HCT116 (cell line): ENCODE data around the gene NFE2L2. TPM values are rescaled to one million over a fixed set of nuclear protein-coding genes. Genes with fewer than 3 reads are reported as not detected.

ENCODE experiments used
- ATAC-seq: fragments of 200-7000 bp; cut with Tn5 transposase; 2 replicates; pipeline ENCODE4 v1.9.1; 2020; ENCODE audit warnings: mild to moderate bottlenecking, moderate library complexity
- BruUV-seq: library from RNA; stranded (reverse); fragments of 400-500 nt; replicated peaks from 2 replicates; lab custom pipeline; 2021; lab: Mats Ljungman, UMichigan
- CTCF ChIA-PET: fragments of 300-600 bp; sonication (Branson Sonifier 250); formaldehyde crosslinking; loops from one replicate; lab custom pipeline; 2021; ENCODE audit warnings: antibody characterized with exemption; lab: Charles Lee
- POLR2A ChIA-PET: fragments of 300-600, 350-600 bp; sonication (Branson Sonifier 250); formaldehyde crosslinking; loops from one replicate; lab custom pipeline; 2021; ENCODE audit warnings: antibody characterized with exemption; lab: Charles Lee
- RAD21 ChIA-PET, 2 experiments: fragments of 300-600 bp; sonication (Branson Sonifier 250); formaldehyde crosslinking; loops; one replicate each; lab custom pipeline; 2023; ENCODE audit warnings: low total read pairs in 2 of 2; ENCODE audit not compliant: uncharacterized antibody in 2 of 2, unreplicated experiment in 2 of 2, low non-redundant PET in 1 of 2; lab: Charles Lee
- DNase-seq: peaks from one replicate; pipeline ENCODE4 v3.0.0-alpha.2; 2010; ENCODE audit warnings: low read depth, low spot score
- H2AFZ ChIP-seq: fragments of 200-600 bp; shearing (Covaris generic), sonication (generic); 2 replicates; pipeline ENCODE4 v1.6.1; 2017; ENCODE audit warnings: low read depth, mixed run types, mixed read lengths, antibody characterized with exemption, low read length; ENCODE audit not compliant: poor library complexity, severe bottlenecking
- H3K27ac ChIP-seq: 2 replicates; pipeline ENCODE4 v1.5.1; 2012; ENCODE audit warnings: low read depth, low read length
- H3K27me3 ChIP-seq: fragments of 200-600 bp; sonication (generic); 2 replicates; pipeline ENCODE4 v1.6.1; 2016; ENCODE audit warnings: mixed run types, low read length, mixed read lengths; ENCODE audit not compliant: insufficient read depth
- H3K36me3 ChIP-seq, 2 experiments: fragments of 200-500 bp in 1 of 2; fragments of 200-600 bp in 1 of 2; sonication (Bioruptor generic) in 1 of 2; sonication (generic) in 1 of 2; 2 replicates each; pipeline versions ENCODE4 v1.5.1 to v1.6.1; 2014 to 2016; ENCODE audit warnings: low read length in 2 of 2, inconsistent platforms in 1 of 2, mixed read lengths in 1 of 2, mixed run types in 1 of 2; ENCODE audit not compliant: insufficient read depth in 2 of 2, control insufficient read depth in 1 of 2
- H3K4me1 ChIP-seq, 2 experiments: fragments of 200-600 bp in 1 of 2; sonication (generic) in 1 of 2; 2 replicates each; pipeline versions ENCODE4 v1.5.1 to v1.6.1; 2012 to 2017; ENCODE audit warnings: low read length in 2 of 2, inconsistent platforms in 1 of 2, mild to moderate bottlenecking in 1 of 2, mixed read lengths in 1 of 2, mixed run types in 1 of 2, moderate library complexity in 1 of 2; ENCODE audit not compliant: insufficient read depth in 2 of 2, control insufficient read depth in 1 of 2
- H3K4me2 ChIP-seq: fragments of 200-600 bp; sonication (generic); 2 replicates; pipeline ENCODE4 v1.6.1; 2017; ENCODE audit warnings: mixed run types, low read length, mixed read lengths
- H3K4me3 ChIP-seq, 2 experiments: fragments of 200-600 bp in 1 of 2; sonication (generic) in 1 of 2; replicated peaks in 1 of 2; 2 replicates each; pipeline ENCODE4 v1.5.1; 2011 to 2016; ENCODE audit warnings: low read length in 2 of 2, control low read depth in 1 of 2, low read depth in 1 of 2, mild to moderate bottlenecking in 1 of 2, mixed read lengths in 1 of 2, mixed run types in 1 of 2
- H3K79me2 ChIP-seq: fragments of 200-600 bp; sonication (generic); 2 replicates; pipeline ENCODE4 v1.6.1; 2017; ENCODE audit warnings: mild to moderate bottlenecking, mixed run types, low read length, moderate library complexity, mixed read lengths; ENCODE audit not compliant: insufficient read depth
- H3K9ac ChIP-seq: fragments of 200-600 bp; sonication (generic); 2 replicates; pipeline ENCODE4 v1.6.1; 2016; ENCODE audit warnings: low read length, mixed read lengths
- H3K9me2 ChIP-seq: fragments of 200-600 bp; sonication (generic), shearing (Covaris generic); 2 replicates; pipeline ENCODE4 v1.6.1; 2017; ENCODE audit warnings: mixed run types, mild to moderate bottlenecking, moderate library complexity; ENCODE audit not compliant: insufficient read depth
- H3K9me3 ChIP-seq, 2 experiments: fragments of 200-500 bp in 1 of 2; fragments of 200-600 bp in 1 of 2; sonication (Bioruptor generic) in 1 of 2; sonication (generic) in 1 of 2; 2 replicates each; pipeline ENCODE4 v1.6.1; 2014 to 2017; ENCODE audit warnings: low read length in 2 of 2, mixed read lengths in 2 of 2, inconsistent platforms in 1 of 2, low read depth in 1 of 2, mild to moderate bottlenecking in 1 of 2, mixed run types in 1 of 2, moderate library complexity in 1 of 2; ENCODE audit not compliant: control insufficient read depth in 1 of 2, insufficient read depth in 1 of 2
- H4K20me1 ChIP-seq: fragments of 200-600 bp; sonication (generic), shearing (Covaris generic); 2 replicates; pipeline ENCODE4 v1.6.1; 2017; ENCODE audit warnings: mixed run types, mild to moderate bottlenecking, moderate library complexity; ENCODE audit not compliant: insufficient read depth
- CBX3 ChIP-seq: IDR thresholded peaks from 2 replicates; pipeline ENCODE4 v1.6.1; 2012; ENCODE audit warnings: low read depth
- CEBPB ChIP-seq: IDR thresholded peaks from 2 replicates; pipeline ENCODE4 v1.6.1; 2012; ENCODE audit warnings: low read depth
- EGR1 ChIP-seq: IDR thresholded peaks from 2 replicates; pipeline ENCODE4 v1.6.1; 2012; ENCODE audit warnings: low read depth
- ELF1 ChIP-seq: IDR thresholded peaks from 2 replicates; pipeline ENCODE4 v1.6.1; 2012; ENCODE audit warnings: low read depth, borderline replicate concordance
- EZH2 ChIP-seq: fragments of 200-600 bp; sonication (generic); IDR thresholded peaks from 2 replicates; pipeline ENCODE4 v1.6.1; 2017; ENCODE audit warnings: antibody characterized with exemption, mixed run types
- EZH2phosphoT487 ChIP-seq: fragments of 200-600 bp; IDR thresholded peaks from 2 replicates; pipeline ENCODE4 v1.6.1; 2018; ENCODE audit warnings: antibody characterized with exemption, borderline replicate concordance
- JUND ChIP-seq: IDR thresholded peaks from 2 replicates; pipeline ENCODE4 v1.6.1; 2012
- POLR2A ChIP-seq: IDR thresholded peaks from 2 replicates; pipeline ENCODE4 v1.7.0; 2011; ENCODE audit warnings: borderline replicate concordance; ENCODE audit not compliant: insufficient read depth, insufficient read length; ENCODE audit errors: extremely low read depth
- POLR2AphosphoS5 ChIP-seq: IDR thresholded peaks from 2 replicates; pipeline ENCODE4 v1.6.1; 2011; ENCODE audit warnings: mild to moderate bottlenecking, low read depth, low read length, moderate library complexity
- RAD21 ChIP-seq: IDR thresholded peaks from 2 replicates; pipeline ENCODE4 v1.6.1; 2012; ENCODE audit warnings: low read depth, mild to moderate bottlenecking
- SP1 ChIP-seq: IDR thresholded peaks from 2 replicates; pipeline ENCODE4 v1.6.1; 2012; ENCODE audit warnings: low read depth
- SRF ChIP-seq: IDR thresholded peaks from 2 replicates; pipeline ENCODE4 v1.6.1; 2012; ENCODE audit warnings: low read depth
- YY1 ChIP-seq: IDR thresholded peaks from 2 replicates; pipeline ENCODE4 v1.6.1; 2011; ENCODE audit warnings: low read length, low read depth, moderate library complexity, mild to moderate bottlenecking; ENCODE audit not compliant: insufficient replicate concordance; ENCODE audit errors: extremely low read depth
- intact Hi-C: fragments of 100-400 bp; cut with micrococcal nuclease; formaldehyde crosslinking; loops from 2 replicates; pipeline ENCODE4 v1.10.0; 2022
- total RNA-seq: library from RNA; stranded (reverse); gene quantifications from one replicate; pipeline ENCODE4 v1.2.1, GENCODE V29; 2021; ENCODE audit not compliant: unreplicated experiment
- TF ChIP-seq, protein P1 (sequence below), 3 experiments: fragments of 200-600 bp in 1 of 3; sonication (generic) in 1 of 3; IDR thresholded peaks in 2 of 3; conservative IDR thresholded peaks in 1 of 3; 2 replicates each; pipeline ENCODE4 v1.5.1; 2012 to 2017; ENCODE audit warnings: low read depth in 2 of 3, low read length in 2 of 3, antibody characterized with exemption in 1 of 3, borderline replicate concordance in 1 of 3, control low read depth in 1 of 3, mild to moderate bottlenecking in 1 of 3, mixed read lengths in 1 of 3, mixed run types in 1 of 3, moderate library complexity in 1 of 3; ENCODE audit not compliant: insufficient read depth in 1 of 3
- TF ChIP-seq, protein P2 (sequence below): IDR thresholded peaks from 2 replicates; pipeline ENCODE4 v1.6.1; 2012
- TF ChIP-seq, protein P3 (sequence below): IDR thresholded peaks from 2 replicates; pipeline ENCODE4 v1.6.1; 2011; ENCODE audit warnings: mild to moderate bottlenecking, low read length, moderate library complexity; ENCODE audit not compliant: insufficient replicate concordance; ENCODE audit errors: extremely low read depth
- TF ChIP-seq, protein P4 (sequence below): IDR thresholded peaks from 2 replicates; pipeline ENCODE4 v1.6.1; 2012
- TF ChIP-seq, protein P5 (sequence below): IDR thresholded peaks from 2 replicates; pipeline ENCODE4 v1.6.1; 2012; ENCODE audit warnings: low read depth

The NFE2L2 gene
- total RNA-seq, 1 experiment from 2014 or later = 106 TPM

DNA sequence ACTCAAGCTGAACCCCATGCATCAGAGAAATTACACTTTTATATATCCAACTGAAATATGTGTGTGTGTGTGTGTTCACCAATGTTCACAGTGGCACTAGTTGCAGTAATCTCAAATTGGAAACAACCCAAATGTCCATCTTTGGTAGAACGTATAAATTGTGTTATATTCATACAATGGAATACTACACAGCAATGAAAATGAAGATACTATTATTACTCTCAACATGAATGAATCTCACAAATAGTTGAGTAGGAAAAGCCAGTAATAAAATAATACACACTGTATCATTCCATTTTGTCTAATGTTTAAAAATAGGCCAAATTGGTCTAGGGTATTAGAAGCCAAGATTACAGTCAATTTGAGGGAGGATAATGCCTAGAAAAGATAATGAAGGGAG lies 48.0 kb upstream of the NFE2L2 start:
- intact Hi-C loops = no loop called here
- Histone ChIP-seq H3K9me3 (no peaks in the 10 kb centered on the region), H3K27ac (no peak overlapping the region), H3K36me3 (no peaks in the 10 kb centered on the region), H2AFZ (no peak overlapping the region), H3K4me3 (no peak overlapping the region), H3K4me1 (no peaks in the 10 kb centered on the region), H3K27me3 (no peaks in the 10 kb centered on the region), H3K9ac (no peak overlapping the region), H3K79me2 (no peaks in the 10 kb centered on the region), H3K9me2 (no peaks in the 10 kb centered on the region), H4K20me1 (no peaks in the 10 kb centered on the region), H3K4me2 (no peak overlapping the region)
- TF ChIP-seq, protein P1, sequence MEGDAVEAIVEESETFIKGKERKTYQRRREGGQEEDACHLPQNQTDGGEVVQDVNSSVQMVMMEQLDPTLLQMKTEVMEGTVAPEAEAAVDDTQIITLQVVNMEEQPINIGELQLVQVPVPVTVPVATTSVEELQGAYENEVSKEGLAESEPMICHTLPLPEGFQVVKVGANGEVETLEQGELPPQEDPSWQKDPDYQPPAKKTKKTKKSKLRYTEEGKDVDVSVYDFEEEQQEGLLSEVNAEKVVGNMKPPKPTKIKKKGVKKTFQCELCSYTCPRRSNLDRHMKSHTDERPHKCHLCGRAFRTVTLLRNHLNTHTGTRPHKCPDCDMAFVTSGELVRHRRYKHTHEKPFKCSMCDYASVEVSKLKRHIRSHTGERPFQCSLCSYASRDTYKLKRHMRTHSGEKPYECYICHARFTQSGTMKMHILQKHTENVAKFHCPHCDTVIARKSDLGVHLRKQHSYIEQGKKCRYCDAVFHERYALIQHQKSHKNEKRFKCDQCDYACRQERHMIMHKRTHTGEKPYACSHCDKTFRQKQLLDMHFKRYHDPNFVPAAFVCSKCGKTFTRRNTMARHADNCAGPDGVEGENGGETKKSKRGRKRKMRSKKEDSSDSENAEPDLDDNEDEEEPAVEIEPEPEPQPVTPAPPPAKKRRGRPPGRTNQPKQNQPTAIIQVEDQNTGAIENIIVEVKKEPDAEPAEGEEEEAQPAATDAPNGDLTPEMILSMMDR (IDR thresholded peaks at IDR 0.05 in 2 of 3, conservative IDR thresholded peaks at IDR 0.05 in 1 of 3; ENCODE audit: borderline replicate concordance in 1 of 3, insufficient read depth in 1 of 3, low read depth in 2 of 3, low read length in 2 of 3) = no peak
- TF ChIP-seq YY1 (no peak), CEBPB (no peak), EZH2 (no peak), EGR1 (no peak), JUND (no peak), RAD21 (no peak), EZH2phosphoT487 (no peak), POLR2A (no peak), ELF1 (no peak), SRF (no peak), CBX3 (no peak), POLR2AphosphoS5 (no peak), SP1 (no peak)
- TF ChIP-seq, protein P2, sequence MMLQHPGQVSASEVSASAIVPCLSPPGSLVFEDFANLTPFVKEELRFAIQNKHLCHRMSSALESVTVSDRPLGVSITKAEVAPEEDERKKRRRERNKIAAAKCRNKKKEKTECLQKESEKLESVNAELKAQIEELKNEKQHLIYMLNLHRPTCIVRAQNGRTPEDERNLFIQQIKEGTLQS = no peak
- TF ChIP-seq, protein P3, sequence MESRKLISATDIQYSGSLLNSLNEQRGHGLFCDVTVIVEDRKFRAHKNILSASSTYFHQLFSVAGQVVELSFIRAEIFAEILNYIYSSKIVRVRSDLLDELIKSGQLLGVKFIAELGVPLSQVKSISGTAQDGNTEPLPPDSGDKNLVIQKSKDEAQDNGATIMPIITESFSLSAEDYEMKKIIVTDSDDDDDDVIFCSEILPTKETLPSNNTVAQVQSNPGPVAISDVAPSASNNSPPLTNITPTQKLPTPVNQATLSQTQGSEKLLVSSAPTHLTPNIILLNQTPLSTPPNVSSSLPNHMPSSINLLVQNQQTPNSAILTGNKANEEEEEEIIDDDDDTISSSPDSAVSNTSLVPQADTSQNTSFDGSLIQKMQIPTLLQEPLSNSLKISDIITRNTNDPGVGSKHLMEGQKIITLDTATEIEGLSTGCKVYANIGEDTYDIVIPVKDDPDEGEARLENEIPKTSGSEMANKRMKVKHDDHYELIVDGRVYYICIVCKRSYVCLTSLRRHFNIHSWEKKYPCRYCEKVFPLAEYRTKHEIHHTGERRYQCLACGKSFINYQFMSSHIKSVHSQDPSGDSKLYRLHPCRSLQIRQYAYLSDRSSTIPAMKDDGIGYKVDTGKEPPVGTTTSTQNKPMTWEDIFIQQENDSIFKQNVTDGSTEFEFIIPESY = no peak
- TF ChIP-seq, protein P4, sequence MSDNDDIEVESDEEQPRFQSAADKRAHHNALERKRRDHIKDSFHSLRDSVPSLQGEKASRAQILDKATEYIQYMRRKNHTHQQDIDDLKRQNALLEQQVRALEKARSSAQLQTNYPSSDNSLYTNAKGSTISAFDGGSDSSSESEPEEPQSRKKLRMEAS = no peak
- TF ChIP-seq, protein P5, sequence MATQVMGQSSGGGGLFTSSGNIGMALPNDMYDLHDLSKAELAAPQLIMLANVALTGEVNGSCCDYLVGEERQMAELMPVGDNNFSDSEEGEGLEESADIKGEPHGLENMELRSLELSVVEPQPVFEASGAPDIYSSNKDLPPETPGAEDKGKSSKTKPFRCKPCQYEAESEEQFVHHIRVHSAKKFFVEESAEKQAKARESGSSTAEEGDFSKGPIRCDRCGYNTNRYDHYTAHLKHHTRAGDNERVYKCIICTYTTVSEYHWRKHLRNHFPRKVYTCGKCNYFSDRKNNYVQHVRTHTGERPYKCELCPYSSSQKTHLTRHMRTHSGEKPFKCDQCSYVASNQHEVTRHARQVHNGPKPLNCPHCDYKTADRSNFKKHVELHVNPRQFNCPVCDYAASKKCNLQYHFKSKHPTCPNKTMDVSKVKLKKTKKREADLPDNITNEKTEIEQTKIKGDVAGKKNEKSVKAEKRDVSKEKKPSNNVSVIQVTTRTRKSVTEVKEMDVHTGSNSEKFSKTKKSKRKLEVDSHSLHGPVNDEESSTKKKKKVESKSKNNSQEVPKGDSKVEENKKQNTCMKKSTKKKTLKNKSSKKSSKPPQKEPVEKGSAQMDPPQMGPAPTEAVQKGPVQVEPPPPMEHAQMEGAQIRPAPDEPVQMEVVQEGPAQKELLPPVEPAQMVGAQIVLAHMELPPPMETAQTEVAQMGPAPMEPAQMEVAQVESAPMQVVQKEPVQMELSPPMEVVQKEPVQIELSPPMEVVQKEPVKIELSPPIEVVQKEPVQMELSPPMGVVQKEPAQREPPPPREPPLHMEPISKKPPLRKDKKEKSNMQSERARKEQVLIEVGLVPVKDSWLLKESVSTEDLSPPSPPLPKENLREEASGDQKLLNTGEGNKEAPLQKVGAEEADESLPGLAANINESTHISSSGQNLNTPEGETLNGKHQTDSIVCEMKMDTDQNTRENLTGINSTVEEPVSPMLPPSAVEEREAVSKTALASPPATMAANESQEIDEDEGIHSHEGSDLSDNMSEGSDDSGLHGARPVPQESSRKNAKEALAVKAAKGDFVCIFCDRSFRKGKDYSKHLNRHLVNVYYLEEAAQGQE = no peak
- no TSS peak for BruUV-seq
- RAD21 ChIA-PET = no interaction called here
- POLR2A ChIA-PET = no interaction called here
- DNase-seq (no peak), ATAC-seq (no peak)
- CTCF ChIA-PET = no interaction called here
